GM23338 (cell line): ENCODE measurements around the gene UCN3. TPM values are rescaled to one million over a fixed set of nuclear protein-coding genes. Genes with fewer than 3 reads are reported as not detected.

Source experiments
- ATAC-seq: fragments of 200-7000 bp; cut with Tn5 transposase; 3 replicates; pipeline ENCODE4 v1.9.1; 2020
- DNase-seq: peaks from one replicate; pipeline ENCODE4 v3.0.0-alpha.2; 2015; ENCODE audit warnings: low spot score
- H2AFZ ChIP-seq: fragments of 200-600 bp; sonication (generic); 2 replicates; pipeline ENCODE4 v1.8.0; 2016; ENCODE audit warnings: antibody characterized with exemption, mild to moderate bottlenecking, moderate library complexity
- H3F3A ChIP-seq: fragments of 200-600 bp; sonication (generic); replicated peaks from 2 replicates; pipeline ENCODE4 v1.8.0; 2017; ENCODE audit warnings: antibody characterized with exemption, mixed run types, low read depth
- H3K27ac ChIP-seq: fragments of 200-600 bp; sonication (generic); 2 replicates; pipeline ENCODE4 v1.6.1; 2016; ENCODE audit warnings: low read depth
- H3K27me3 ChIP-seq: fragments of 200-600 bp; sonication (generic); 2 replicates; pipeline ENCODE4 v1.8.0; 2016; ENCODE audit warnings: mild to moderate bottlenecking, mixed run types, moderate library complexity; ENCODE audit not compliant: insufficient read depth
- H3K36me3 ChIP-seq: fragments of 200-600 bp; sonication (generic); 2 replicates; pipeline ENCODE4 v1.8.0; 2016; ENCODE audit warnings: mild to moderate bottlenecking; ENCODE audit not compliant: insufficient read depth
- H3K4me1 ChIP-seq: fragments of 200-600 bp; sonication (generic); 2 replicates; pipeline ENCODE4 v1.8.0; 2016; ENCODE audit warnings: mild to moderate bottlenecking, moderate library complexity; ENCODE audit not compliant: insufficient read depth
- H3K4me2 ChIP-seq: fragments of 200-600 bp; sonication (generic); 2 replicates; pipeline ENCODE4 v1.7.1; 2017; ENCODE audit warnings: mixed run types
- H3K4me3 ChIP-seq: fragments of 200-600 bp; sonication (generic); 2 replicates; pipeline ENCODE4 v1.6.1; 2016; ENCODE audit warnings: mixed run types
- H3K79me2 ChIP-seq: fragments of 200-600 bp; sonication (generic); replicated peaks from 2 replicates; pipeline ENCODE4 v1.8.0; 2017; ENCODE audit warnings: mild to moderate bottlenecking; ENCODE audit not compliant: insufficient read depth
- H3K9me2 ChIP-seq: fragments of 200-600 bp; sonication (generic); 2 replicates; pipeline ENCODE4 v1.8.0; 2017; ENCODE audit not compliant: insufficient read depth
- H4K20me1 ChIP-seq: fragments of 200-600 bp; sonication (generic); replicated peaks from 2 replicates; pipeline ENCODE4 v1.8.0; 2017; ENCODE audit warnings: mild to moderate bottlenecking; ENCODE audit not compliant: insufficient read depth
- H3K27ac Mint-ChIP-seq: 2 replicates; pipeline ENCODE4 v1.8.0; 2020; ENCODE audit warnings: inconsistent platforms, mild to moderate bottlenecking, moderate library complexity, mixed read lengths
- H3K27me3 Mint-ChIP-seq: 3 replicates; pipeline ENCODE4 v1.8.0; 2022; ENCODE audit warnings: low read depth, mild to moderate bottlenecking, moderate library complexity, mixed read lengths, inconsistent platforms; ENCODE audit not compliant: insufficient read depth, poor library complexity
- H3K36me3 Mint-ChIP-seq: 3 replicates; pipeline ENCODE4 v1.8.0; 2021; ENCODE audit warnings: low read depth, mild to moderate bottlenecking, inconsistent platforms, moderate library complexity, mixed read lengths
- H3K4me1 Mint-ChIP-seq: 3 replicates; pipeline ENCODE4 v1.8.0; 2020; ENCODE audit warnings: mild to moderate bottlenecking, inconsistent platforms, mixed read lengths
- H3K4me3 Mint-ChIP-seq: 3 replicates; pipeline ENCODE4 v1.8.0; 2021; ENCODE audit warnings: moderate library complexity, mild to moderate bottlenecking, inconsistent platforms, mixed read lengths
- H3K9me3 Mint-ChIP-seq: 3 replicates; pipeline ENCODE4 v1.8.0; 2020; ENCODE audit warnings: moderate library complexity, mild to moderate bottlenecking, inconsistent platforms, mixed read lengths
- CREB1 ChIP-seq: fragments of 250-450 bp; sonication (Bioruptor Pico); IDR thresholded peaks from 2 replicates; pipeline ENCODE4 v1.5.0; 2020; ENCODE audit warnings: low read depth, mild to moderate bottlenecking, moderate library complexity
- ETS1 ChIP-seq: IDR thresholded peaks from 2 replicates; pipeline ENCODE4 v1.6.1; 2016; ENCODE audit warnings: antibody characterized with exemption
- NANOG ChIP-seq: IDR thresholded peaks from 2 replicates; pipeline ENCODE4 v1.6.1; 2016; ENCODE audit warnings: antibody characterized with exemption, borderline replicate concordance
- POLR2AphosphoS5 ChIP-seq: IDR thresholded peaks from 2 replicates; pipeline ENCODE4 v1.6.1; 2016; ENCODE audit warnings: antibody characterized with exemption, low read depth
- REST ChIP-seq: IDR thresholded peaks from one replicate; pipeline ENCODE4 v1.6.1; 2018; ENCODE audit warnings: antibody characterized with exemption; ENCODE audit not compliant: unreplicated experiment
- STAT1 ChIP-seq: IDR thresholded peaks from one replicate; pipeline ENCODE4 v1.6.1; 2016; ENCODE audit warnings: antibody characterized with exemption; ENCODE audit not compliant: unreplicated experiment
- ZNF331 ChIP-seq: fragments of 250-450 bp; sonication (Bioruptor Pico); IDR thresholded peaks from 2 replicates; pipeline ENCODE4 v1.5.0; 2020; ENCODE audit warnings: low read depth, mild to moderate bottlenecking, moderate library complexity
- polyA plus RNA-seq: library from polyadenylated mRNA; unstranded; fragments of >200 nt; fragmentation: Nextera tagmentation; extraction: Ambion mirVana; gene quantifications from 2 replicates; pipeline ENCODE4 v1.2.1, GENCODE V29; 2016
- total RNA-seq: library from RNA; depleted of rRNA; stranded (reverse); fragments of >200 nt; shearing (Covaris generic); gene quantifications from 2 replicates; pipeline ENCODE4 v1.2.3, GENCODE V29; 2014

Gene UCN3
- total and polyA plus RNA-seq, 2 experiments from 2014 or later = not detected

GRCh38 chr10:5370493-5371352, 6.0 kb downstream of the UCN3 start (continued):
- TF ChIP-seq REST (no peak), NANOG (no peak), STAT1 (no peak), ETS1 (no peak), ZNF331 (no peak), CREB1 (no peak), POLR2AphosphoS5 (no peak)

GRCh38 chr10:5373307-5373706, 8.5 kb downstream of the UCN3 start:
- ATAC-seq (no peak), DNase-seq (no peak)
- Histone ChIP-seq H3K4me3 (no peak overlapping the region), H3K4me2 (no peak overlapping the region), H3K4me1 (no peaks in the 10 kb centered on the region), H3K36me3 (no peaks in the 10 kb centered on the region), H3F3A (peaks cover 15% of the 10 kb centered on the region), H3K9me2 (0 out of 2 replicates have a peak, but pooled peaks cover 4% of the 10 kb centered on the region), H3K27me3 (no peaks in the 10 kb centered on the region), H3K79me2 (no peaks in the 10 kb centered on the region), H4K20me1 (no peaks in the 10 kb centered on the region), H3K27ac (no peak overlapping the region), H2AFZ (no peak overlapping the region)
- no peak overlapping the region for H3K4me3 Mint-ChIP-seq
- no peak for TF ChIP-seq STAT1
- no peak for TF ChIP-seq CREB1
- no peaks in the 10 kb centered on the region for H3K4me1 Mint-ChIP-seq
- H3K36me3 Mint-ChIP-seq = peaks cover 23% of the 10 kb centered on the region
- H3K27me3 Mint-ChIP-seq = peaks cover 6% of the 10 kb centered on the region
- no peak overlapping the region for H3K27ac Mint-ChIP-seq
- peaks cover 41% of the 10 kb centered on the region for H3K9me3 Mint-ChIP-seq
